Neuronal stem cell (in vitro differentiated cells): Measurements from ENCODE around the gene TVP23A.
"Not testable (repeated sequence)": the region's sequence is repeated elsewhere in the genome, so short reads cannot be mapped to it uniquely, and the experiment has no call there.

ENCODE experiments used
- DNase-seq: peaks from one replicate; pipeline ENCODE4 v3.0.0-alpha.2; 2013; ENCODE audit warnings: low spot score
- H2AFZ ChIP-seq: one replicate; pipeline ENCODE4 v1.6.1; 2013; ENCODE audit warnings: mild to moderate bottlenecking, low read length, inconsistent platforms
- H2AK5ac ChIP-seq: 2 replicates; pipeline ENCODE4 v1.6.1; 2013; ENCODE audit warnings: low read depth, mild to moderate bottlenecking, inconsistent platforms, low read length, moderate library complexity, mixed read lengths
- H2BK120ac ChIP-seq: 2 replicates; pipeline ENCODE4 v1.6.1; 2013; ENCODE audit warnings: low read depth, mild to moderate bottlenecking, inconsistent platforms, low read length, moderate library complexity, mixed read lengths
- H2BK12ac ChIP-seq: one replicate; pipeline ENCODE4 v1.6.1; 2013; ENCODE audit warnings: low read length, inconsistent platforms
- H2BK15ac ChIP-seq: 2 replicates; pipeline ENCODE4 v1.6.1; 2013; ENCODE audit warnings: mild to moderate bottlenecking, low read length, inconsistent platforms, mixed read lengths
- H2BK5ac ChIP-seq: one replicate; pipeline ENCODE4 v1.6.1; 2013; ENCODE audit warnings: inconsistent platforms, mild to moderate bottlenecking, low read length, moderate library complexity
- H3K14ac ChIP-seq: one replicate; pipeline ENCODE4 v1.6.1; 2013; ENCODE audit warnings: low read length, inconsistent platforms
- H3K18ac ChIP-seq: 2 replicates; pipeline ENCODE4 v1.6.1; 2013; ENCODE audit warnings: low read length, inconsistent platforms
- H3K23ac ChIP-seq: 2 replicates; pipeline ENCODE4 v1.6.1; 2013; ENCODE audit warnings: low read depth, mild to moderate bottlenecking, mixed read lengths, low read length, inconsistent platforms; ENCODE audit not compliant: poor library complexity
- H3K27ac ChIP-seq: replicated peaks from 3 replicates; pipeline ENCODE4 v1.5.1; 2013; ENCODE audit warnings: low read length, inconsistent platforms
- H3K27me3 ChIP-seq, 3 experiments: 2 replicates each; pipeline ENCODE4 v1.6.1; 2013; ENCODE audit warnings: low read length in 3 of 3, mild to moderate bottlenecking in 2 of 3, inconsistent platforms in 1 of 3, low read depth in 1 of 3, mixed read lengths in 1 of 3, moderate library complexity in 1 of 3; ENCODE audit not compliant: control insufficient read depth in 3 of 3, insufficient read depth in 3 of 3
- H3K36me3 ChIP-seq, 2 donors: replicated peaks in 1 of 2; 2 replicates each; pipeline ENCODE4 v1.6.1; 2013; ENCODE audit warnings: low read length in 2 of 2; ENCODE audit not compliant: control insufficient read depth in 2 of 2, insufficient read depth in 2 of 2
- H3K4ac ChIP-seq: 2 replicates; pipeline ENCODE4 v1.6.1; 2013; ENCODE audit warnings: inconsistent platforms, mild to moderate bottlenecking, low read length, moderate library complexity
- H3K4me1 ChIP-seq, 2 donors: 1 replicate in 1 of 2; 2 replicates in 1 of 2; pipeline ENCODE4 v1.6.1; 2013; ENCODE audit warnings: low read length in 2 of 2, low read depth in 1 of 2; ENCODE audit not compliant: control insufficient read depth in 2 of 2, insufficient read depth in 1 of 2
- H3K4me2 ChIP-seq: one replicate; pipeline ENCODE4 v1.6.1; 2013; ENCODE audit warnings: mild to moderate bottlenecking, low read length, inconsistent platforms; ENCODE audit not compliant: insufficient read depth, poor library complexity, severe bottlenecking
- H3K4me3 ChIP-seq, 2 donors: 2 replicates each; pipeline ENCODE4 v1.5.1; 2013; ENCODE audit warnings: low read length in 2 of 2, mild to moderate bottlenecking in 2 of 2, inconsistent platforms in 1 of 2, moderate library complexity in 1 of 2
- H3K79me1 ChIP-seq: one replicate; pipeline ENCODE4 v1.6.1; 2013; ENCODE audit warnings: low read depth, mild to moderate bottlenecking, inconsistent platforms, low read length, moderate library complexity
- H3K9ac ChIP-seq: one replicate; pipeline ENCODE4 v1.6.1; 2013; ENCODE audit warnings: mild to moderate bottlenecking, low read depth, low read length, inconsistent platforms; ENCODE audit not compliant: poor library complexity
- H3K9me3 ChIP-seq, 2 donors: replicated peaks in 1 of 2; 2 replicates each; pipeline versions ENCODE3 to v1.6.1; 2013; ENCODE audit warnings: low read length in 2 of 2, mild to moderate bottlenecking in 2 of 2, inconsistent platforms in 1 of 2, low read depth in 1 of 2, mixed read lengths in 1 of 2, moderate library complexity in 1 of 2; ENCODE audit not compliant: control insufficient read depth in 2 of 2, insufficient read depth in 1 of 2
- H4K8ac ChIP-seq: one replicate; pipeline ENCODE4 v1.6.1; 2013; ENCODE audit warnings: low read depth, mild to moderate bottlenecking, inconsistent platforms, low read length, moderate library complexity
- H4K91ac ChIP-seq: one replicate; pipeline ENCODE4 v1.6.1; 2013; ENCODE audit warnings: low read length, low read depth, mild to moderate bottlenecking, inconsistent platforms; ENCODE audit not compliant: poor library complexity
- WGBS, 2 donors: extraction: QIAGEN DNeasy Blood & Tissue Kit; methylation state at CpG; one replicate each; pipeline ENCODE4 v1.1.7; 2013; ENCODE audit warnings: missing lambda C conversion rate in 2 of 2, mixed read lengths in 1 of 2; ENCODE audit not compliant: insufficient read length in 2 of 2, insufficient replicate concordance in 1 of 2; ENCODE audit errors: extremely low coverage in 2 of 2; 5-methylcytosine and 5-hydroxymethylcytosine counted together

The TVP23A gene

GRCh38 chr16:10777356-10777755 is 41.2 kb downstream of the TVP23A start:
- whole genome bisulfite sequencing, 2 donors: no CpG with 5 or more reads among the region's 12 CpGs
- Histone ChIP-seq H3K14ac (no peak overlapping the region), H3K9ac (no peak overlapping the region), H3K4me3 (no peak overlapping the region), H3K4ac (no peak overlapping the region), H3K36me3 (no peaks in the 10 kb centered on the region), H3K4me2 (no peak overlapping the region), H3K23ac (no peak overlapping the region), H3K27me3 (no peaks in the 10 kb centered on the region), H4K91ac (no peak overlapping the region), H3K79me1 (no peaks in the 10 kb centered on the region), H2AK5ac (no peak overlapping the region), H4K8ac (no peak overlapping the region), H2BK120ac (no peak overlapping the region), H2BK5ac (no peak overlapping the region), H2AFZ (no peak overlapping the region), H2BK12ac (no peak overlapping the region), H3K4me1 (no peaks in the 10 kb centered on the region), H3K27ac (no peak overlapping the region), H3K18ac (no peak overlapping the region), H2BK15ac (no peak overlapping the region), H3K9me3 (peaks cover 0 to 3% of the 10 kb centered on the region in 2 donors)
- no peak for DNase-seq

GRCh38 chr16:10776923-10777322 is 41.7 kb downstream of the TVP23A start:
- not testable (repeated sequence) for H3K36me3 ChIP-seq, H3K9me3 ChIP-seq, H3K9ac ChIP-seq, H3K4me2 ChIP-seq, H3K18ac ChIP-seq, H3K27me3 ChIP-seq, H2BK15ac ChIP-seq, H2BK5ac ChIP-seq, H2BK120ac ChIP-seq, H4K91ac ChIP-seq, H3K4me3 ChIP-seq, H3K14ac ChIP-seq, H3K79me1 ChIP-seq, H2BK12ac ChIP-seq, H4K8ac ChIP-seq, DNase-seq, H3K27ac ChIP-seq, H3K4ac ChIP-seq, H2AK5ac ChIP-seq, H3K23ac ChIP-seq, H3K4me1 ChIP-seq, H2AFZ ChIP-seq
- no CpG with 5 or more reads among the region's 6 CpGs for WGBS, 2 donors

GRCh38 chr16:10776280-10776679 is 42.3 kb downstream of the TVP23A start:
- Histone ChIP-seq H2AK5ac (no peak overlapping the region), H2BK15ac (no peak overlapping the region), H3K4me3 (no peak overlapping the region), H3K23ac (no peak overlapping the region), H2BK12ac (no peak overlapping the region), H3K4me1 (no peaks in the 10 kb centered on the region), H3K9ac (no peak overlapping the region), H3K79me1 (no peaks in the 10 kb centered on the region), H3K18ac (no peak overlapping the region), H3K36me3 (peaks cover 0 to 2% of the 10 kb centered on the region in 2 donors), H3K9me3 (no peaks in the 10 kb centered on the region), H2AFZ (no peak overlapping the region), H4K8ac (no peak overlapping the region), H2BK5ac (no peak overlapping the region), H3K27ac (no peak overlapping the region), H3K27me3 (no peaks in the 10 kb centered on the region), H2BK120ac (no peak overlapping the region), H3K14ac (no peak overlapping the region), H3K4ac (no peak overlapping the region), H4K91ac (no peak overlapping the region), H3K4me2 (no peak overlapping the region)
- no CpG with 5 or more reads among the region's 4 CpGs for WGBS, 2 donors
- DNase-seq: no peak

DNA sequence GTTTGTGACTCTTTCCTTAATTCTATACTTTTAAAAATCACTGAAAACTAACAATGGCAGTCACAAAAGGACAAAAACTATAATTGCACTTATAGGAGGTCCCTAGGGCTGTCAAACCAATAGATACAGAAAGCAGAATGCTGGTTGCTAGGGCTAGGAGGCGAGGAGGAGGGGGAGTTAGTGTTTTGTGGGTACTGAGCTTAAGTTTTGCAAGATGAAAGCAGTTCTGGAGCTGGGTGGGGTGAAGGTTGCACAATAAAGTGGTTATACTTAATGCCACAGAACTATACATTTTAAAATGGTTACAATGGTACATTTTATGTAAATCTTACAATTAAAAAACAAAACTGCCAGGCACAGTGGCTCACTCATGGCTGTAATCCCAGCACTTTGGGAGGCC is 47.7 kb downstream of the TVP23A start:
- WGBS, 2 donors: no CpG with 5 or more reads among the region's 1 CpG
- no peak overlapping the region for H2AK5ac ChIP-seq
- H3K4ac ChIP-seq: no peak overlapping the region
- H3K23ac ChIP-seq: no peak overlapping the region
- DNase-seq: no peak
- H3K14ac ChIP-seq: no peak overlapping the region
- no peaks in the 10 kb centered on the region for H3K79me1 ChIP-seq
- no peaks in the 10 kb centered on the region for H3K4me1 ChIP-seq
- H3K36me3 ChIP-seq: peaks cover 14 to 22% of the 10 kb centered on the region in 2 donors
- H2BK15ac ChIP-seq: no peak overlapping the region
- no peak overlapping the region for H2AFZ ChIP-seq
- no peak overlapping the region for H2BK5ac ChIP-seq
- H4K91ac ChIP-seq: no peak overlapping the region
- H2BK120ac ChIP-seq: no peak overlapping the region
- H2BK12ac ChIP-seq: no peak overlapping the region
- no peak overlapping the region for H3K18ac ChIP-seq
- no peak overlapping the region for H4K8ac ChIP-seq
- H3K9ac ChIP-seq: no peak overlapping the region
- peaks cover 0 to 2% (median 0%) of the 10 kb centered on the region in 3 experiments for H3K27me3 ChIP-seq
- H3K4me3 ChIP-seq: no peak overlapping the region
- H3K4me2 ChIP-seq: no peak overlapping the region
- H3K9me3 ChIP-seq: no peaks in the 10 kb centered on the region
- H3K27ac ChIP-seq: no peak overlapping the region
